ENCODE measurements around the gene GMDS. TPM values are rescaled to one million over a fixed set of nuclear protein-coding genes. Genes with fewer than 3 reads are reported as not detected.

GMDS gene
- total and polyA plus RNA-seq, 2 of the 4 experiments (the other 2 are of a cell fraction): 7.3 to 21.9 TPM

- H4K8ac ChIP-seq (ENCODE audit: low read depth in 2 of 2, low read length in 2 of 2): no peak overlapping the region
- DNase-seq (no peak), ATAC-seq (ENCODE audit: low read depth) (no peak)
- H4K91ac ChIP-seq (ENCODE audit: insufficient read depth, low read depth, low read length): no peak overlapping the region
- H3K23ac ChIP-seq (ENCODE audit: low read depth, low read length): no peak overlapping the region
- BruUV-seq (replicated peaks): no TSS peak
- H3K9me1 ChIP-seq (ENCODE audit: insufficient read depth, low read length): no peaks in the 10 kb centered on the region
- no peak overlapping the region for H3K9ac ChIP-seq (ENCODE audit: low read depth, low read length)
- H3K14ac ChIP-seq (replicated peaks; ENCODE audit: low read depth, low read length): no peak overlapping the region
- H3K4ac ChIP-seq (ENCODE audit: low read depth, low read length): no peak overlapping the region
- ChIA-PET POLR2A (ENCODE audit: unreplicated experiment) (no interaction called here), CTCF (interaction anchor here (0.6 kb wide), 1 partner anchor 30 kb away, joined by 4 read pairs; no protein-coding TSS in a partner anchor)
- no peak overlapping the region for H2AK9ac ChIP-seq (replicated peaks; ENCODE audit: low read depth, low read length, poor library complexity)
- H2BK15ac ChIP-seq (ENCODE audit: low read depth, low read length): no peak overlapping the region
- no peaks in the 10 kb centered on the region for H3K27me3 ChIP-seq (ENCODE audit: control insufficient read depth, insufficient read depth, low read length)
- no peaks in the 10 kb centered on the region; the same call in 1 of the 2 replicates for H3K9me3 ChIP-seq (ENCODE audit: control insufficient read depth, insufficient read depth, low read length)
- no peak overlapping the region for H2AFZ ChIP-seq (replicated peaks; ENCODE audit: low read length, poor library complexity)
- TF ChIP-seq BHLHE40 (IDR thresholded peaks at IDR 0.05; ENCODE audit: low read depth, low read length): no peak
- no peak for TF ChIP-seq SMC3 (IDR thresholded peaks at IDR 0.05; ENCODE audit: low read depth, low read length)
- no peak for TF ChIP-seq POLR2A (IDR thresholded peaks at IDR 0.05; ENCODE audit: low read depth, low read length)
- TF ChIP-seq MXI1 (IDR thresholded peaks at IDR 0.05; ENCODE audit: borderline replicate concordance, low read depth, low read length): no peak
- no peak for TF ChIP-seq FOS (IDR thresholded peaks at IDR 0.05; ENCODE audit: low read depth, low read length)
- no peak for TF ChIP-seq RAD21 (IDR thresholded peaks at IDR 0.05; ENCODE audit: low read length)
- no peak for TF ChIP-seq MAZ (IDR thresholded peaks at IDR 0.05; ENCODE audit: borderline replicate concordance, low read depth, low read length)
- TF ChIP-seq, protein P1, sequence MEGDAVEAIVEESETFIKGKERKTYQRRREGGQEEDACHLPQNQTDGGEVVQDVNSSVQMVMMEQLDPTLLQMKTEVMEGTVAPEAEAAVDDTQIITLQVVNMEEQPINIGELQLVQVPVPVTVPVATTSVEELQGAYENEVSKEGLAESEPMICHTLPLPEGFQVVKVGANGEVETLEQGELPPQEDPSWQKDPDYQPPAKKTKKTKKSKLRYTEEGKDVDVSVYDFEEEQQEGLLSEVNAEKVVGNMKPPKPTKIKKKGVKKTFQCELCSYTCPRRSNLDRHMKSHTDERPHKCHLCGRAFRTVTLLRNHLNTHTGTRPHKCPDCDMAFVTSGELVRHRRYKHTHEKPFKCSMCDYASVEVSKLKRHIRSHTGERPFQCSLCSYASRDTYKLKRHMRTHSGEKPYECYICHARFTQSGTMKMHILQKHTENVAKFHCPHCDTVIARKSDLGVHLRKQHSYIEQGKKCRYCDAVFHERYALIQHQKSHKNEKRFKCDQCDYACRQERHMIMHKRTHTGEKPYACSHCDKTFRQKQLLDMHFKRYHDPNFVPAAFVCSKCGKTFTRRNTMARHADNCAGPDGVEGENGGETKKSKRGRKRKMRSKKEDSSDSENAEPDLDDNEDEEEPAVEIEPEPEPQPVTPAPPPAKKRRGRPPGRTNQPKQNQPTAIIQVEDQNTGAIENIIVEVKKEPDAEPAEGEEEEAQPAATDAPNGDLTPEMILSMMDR (conservative IDR thresholded peaks at IDR 0.05; ENCODE audit: low read depth, low read length): no peak
- TF ChIP-seq NFE2L2 (IDR thresholded peaks at IDR 0.05; ENCODE audit: low read depth, low read length): no peak
- TF ChIP-seq RFX5 (IDR thresholded peaks at IDR 0.05; ENCODE audit: low read depth, low read length): no peak
- no peak for TF ChIP-seq CEBPB (IDR thresholded peaks at IDR 0.05; ENCODE audit: low read depth, low read length)
- no peak for TF ChIP-seq CHD1 (IDR thresholded peaks at IDR 0.05; ENCODE audit: low read depth, low read length)
- TF ChIP-seq, protein P2, sequence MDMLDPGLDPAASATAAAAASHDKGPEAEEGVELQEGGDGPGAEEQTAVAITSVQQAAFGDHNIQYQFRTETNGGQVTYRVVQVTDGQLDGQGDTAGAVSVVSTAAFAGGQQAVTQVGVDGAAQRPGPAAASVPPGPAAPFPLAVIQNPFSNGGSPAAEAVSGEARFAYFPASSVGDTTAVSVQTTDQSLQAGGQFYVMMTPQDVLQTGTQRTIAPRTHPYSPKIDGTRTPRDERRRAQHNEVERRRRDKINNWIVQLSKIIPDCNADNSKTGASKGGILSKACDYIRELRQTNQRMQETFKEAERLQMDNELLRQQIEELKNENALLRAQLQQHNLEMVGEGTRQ (IDR thresholded peaks at IDR 0.05; ENCODE audit: low read depth, low read length): no peak
- TF ChIP-seq ELK1 (IDR thresholded peaks at IDR 0.05; ENCODE audit: borderline replicate concordance, low read depth, low read length): no peak
- TF ChIP-seq RCOR1 (IDR thresholded peaks at IDR 0.05; ENCODE audit: insufficient replicate concordance, low read length): no peak
- TF ChIP-seq MAFK (IDR thresholded peaks at IDR 0.05; ENCODE audit: low read depth, low read length): no peak
- H3K79me1 ChIP-seq (ENCODE audit: low read depth in 1 of 2, low read length in 2 of 2): no peaks in the 10 kb centered on the region
- no peak overlapping the region for H2BK120ac ChIP-seq (ENCODE audit: low read depth, low read length)
- in situ Hi-C loops (cut with MboI; ENCODE audit: low sequenced_read_pairs): no loop called here
- H3K4me1 ChIP-seq (ENCODE audit: control insufficient read depth, insufficient read depth, low read length): no peaks in the 10 kb centered on the region
- H2AK5ac ChIP-seq (ENCODE audit: low read depth, low read length): no peak overlapping the region
- dilution Hi-C loops (cut with HindIII; ENCODE audit: low sequenced_read_pairs, unreplicated experiment): no loop called here
- no peak overlapping the region for H2BK20ac ChIP-seq (ENCODE audit: low read depth, low read length)
- WGBS, 2 experiments (ENCODE audit: extremely low coverage in 2 of 2, insufficient read length in 1 of 2): no CpG with 5 or more reads among the region's 4 CpGs
- no peak overlapping the region for H3K4me2 ChIP-seq (ENCODE audit: low read depth, low read length)
- no peaks in the 10 kb centered on the region for H3K36me3 ChIP-seq (ENCODE audit: control insufficient read depth, insufficient read depth, low read length)
- H3K4me3 ChIP-seq (ENCODE audit: insufficient read depth, low read depth, low read length): no peak overlapping the region
- H3K18ac ChIP-seq (ENCODE audit: low read depth, low read length): no peak overlapping the region
- no peak overlapping the region for H3K27ac ChIP-seq (ENCODE audit: insufficient read depth, low read length)
- H4K20me1 ChIP-seq (ENCODE audit: insufficient read depth, low read length): no peaks in the 10 kb centered on the region
- H3K56ac ChIP-seq (ENCODE audit: extremely low read depth, insufficient read depth, low read length): no peak overlapping the region
- H4K5ac ChIP-seq (ENCODE audit: low read depth, low read length): no peak overlapping the region
- intact Hi-C loops (cut with micrococcal nuclease): no loop called here
- H2BK5ac ChIP-seq (ENCODE audit: low read depth, low read length, poor library complexity, severe bottlenecking): no peak overlapping the region
These were observed 229.4 kb downstream of the GMDS start for GRCh38 chr6:2016040-2016439.
